ENCODE data around the gene RUBCNL.

RUBCNL gene

GRCh38 chr13:46297361-46297811 lies 89.7 kb downstream of the RUBCNL start:
- DNase-seq, result no peak

- no peak for DNase-seq
Observed at GRCh38 chr13:46296921-46297320, 90.1 kb downstream of the RUBCNL start.

GRCh38 chr13:46296115-46296822 lies 90.8 kb downstream of the RUBCNL start:
- DNase-seq, result no peak

GRCh38 chr13:46295491-46296114 lies 91.4 kb downstream of the RUBCNL start:
- no peak for DNase-seq

- DNase-seq, result no peak
Observed at GRCh38 chr13:46293436-46293835, 93.6 kb downstream of the RUBCNL start.
